Measurements from ENCODE around the gene DCANP1.
A peak's percentile ranks its signal among the peaks of the same experiment; 100 is the strongest.

The DCANP1 gene

GRCh38 chr5:135467051-135467625 is 20.0 kb upstream of the DCANP1 start:
- H3K36me3 ChIP-seq (replicated peaks; ENCODE audit: low read depth, low read length): no peaks in the 10 kb centered on the region
- no peak overlapping the region for H3K4me3 ChIP-seq (ENCODE audit: low read length)
- H4K20me1 ChIP-seq (ENCODE audit: insufficient read depth, low read length): no peaks in the 10 kb centered on the region
- H3K27ac ChIP-seq (ENCODE audit: low read length): no peak overlapping the region
- TF ChIP-seq EZH2phosphoT487 (IDR thresholded peaks at IDR 0.05; ENCODE audit: low read depth): no peak
- H3K9me3 ChIP-seq (ENCODE audit: insufficient read depth, low read length): no peaks in the 10 kb centered on the region
- 0 out of 2 replicates have a peak, but pooled peaks cover 3% of the 10 kb centered on the region for H3K4me1 ChIP-seq (ENCODE audit: low read length)
- H2AFZ ChIP-seq (ENCODE audit: low read depth, low read length): no peak overlapping the region
- H3K79me2 ChIP-seq (ENCODE audit: low read length): no peaks in the 10 kb centered on the region
- H3K4me2 ChIP-seq (ENCODE audit: low read length): no peak overlapping the region
- no peak overlapping the region for H3K9ac ChIP-seq (ENCODE audit: low read length)
- H3K27me3 ChIP-seq (ENCODE audit: low read depth, low read length): peaks cover 25% of the 10 kb centered on the region

- no peaks in the 10 kb centered on the region for H3K36me3 ChIP-seq (replicated peaks; ENCODE audit: low read depth, low read length)
- H3K27ac ChIP-seq (ENCODE audit: low read length): no peak overlapping the region
- H3K4me3 ChIP-seq (ENCODE audit: low read length): peak overlapping the region; percentile 41
- H4K20me1 ChIP-seq (ENCODE audit: insufficient read depth, low read length): no peaks in the 10 kb centered on the region
- H2AFZ ChIP-seq (ENCODE audit: low read depth, low read length): 0 out of 2 replicates have a peak overlapping the region, but pooled peaks have one; percentile 65
- peaks cover 20% of the 10 kb centered on the region; the same call in 1 of the 2 replicates for H3K27me3 ChIP-seq (ENCODE audit: low read depth, low read length)
- peak; percentile 69 for TF ChIP-seq CTCF (IDR thresholded peaks at IDR 0.05; ENCODE audit: low read depth, low read length)
- no peak for TF ChIP-seq EZH2phosphoT487 (IDR thresholded peaks at IDR 0.05; ENCODE audit: low read depth)
- H3K79me2 ChIP-seq (ENCODE audit: low read length): no peaks in the 10 kb centered on the region
- 0 out of 2 replicates have a peak, but pooled peaks cover 3% of the 10 kb centered on the region for H3K4me1 ChIP-seq (ENCODE audit: low read length)
- H3K9ac ChIP-seq (ENCODE audit: low read length): no peak overlapping the region
- peak overlapping the region; percentile 74 for H3K4me2 ChIP-seq (ENCODE audit: low read length)
- no peaks in the 10 kb centered on the region for H3K9me3 ChIP-seq (ENCODE audit: insufficient read depth, low read length)
These were observed 19.3 kb upstream of the DCANP1 start for GRCh38 chr5:135466178-135467050.

- Histone ChIP-seq H3K79me2 (ENCODE audit: low read length) (no peaks in the 10 kb centered on the region), H3K4me2 (ENCODE audit: low read length) (peak overlapping the region; percentile 74), H3K36me3 (replicated peaks; ENCODE audit: low read depth, low read length) (no peaks in the 10 kb centered on the region), H3K27ac (ENCODE audit: low read length) (no peak overlapping the region), H3K9ac (ENCODE audit: low read length) (no peak overlapping the region), H2AFZ (ENCODE audit: low read depth, low read length) (0 out of 2 replicates have a peak overlapping the region, but pooled peaks have one; percentile 46), H3K4me3 (ENCODE audit: low read length) (peak overlapping the region; percentile 41), H3K9me3 (ENCODE audit: insufficient read depth, low read length) (no peaks in the 10 kb centered on the region), H4K20me1 (ENCODE audit: insufficient read depth, low read length) (no peaks in the 10 kb centered on the region), H3K27me3 (ENCODE audit: low read depth, low read length) (peaks cover 19% of the 10 kb centered on the region; the same call in 1 of the 2 replicates), H3K4me1 (ENCODE audit: low read length) (0 out of 2 replicates have a peak, but pooled peaks cover 3% of the 10 kb centered on the region)
- TF ChIP-seq CTCF (IDR thresholded peaks at IDR 0.05; ENCODE audit: low read depth, low read length) (no peak), EZH2phosphoT487 (IDR thresholded peaks at IDR 0.05; ENCODE audit: low read depth) (no peak)
These were observed 18.4 kb upstream of the DCANP1 start for GRCh38 chr5:135465391-135466122.

- Histone ChIP-seq H3K9me3 (ENCODE audit: insufficient read depth, low read length) (no peaks in the 10 kb centered on the region), H3K27me3 (ENCODE audit: low read depth, low read length) (peaks cover 17% of the 10 kb centered on the region; the same call in 1 of the 2 replicates), H2AFZ (ENCODE audit: low read depth, low read length) (no peak overlapping the region; the same call in 1 of the 2 replicates), H3K27ac (ENCODE audit: low read length) (no peak overlapping the region), H3K4me3 (ENCODE audit: low read length) (no peak overlapping the region), H3K79me2 (ENCODE audit: low read length) (no peaks in the 10 kb centered on the region), H4K20me1 (ENCODE audit: insufficient read depth, low read length) (no peaks in the 10 kb centered on the region), H3K36me3 (replicated peaks; ENCODE audit: low read depth, low read length) (no peaks in the 10 kb centered on the region), H3K4me1 (ENCODE audit: low read length) (0 out of 2 replicates have a peak, but pooled peaks cover 4% of the 10 kb centered on the region), H3K9ac (ENCODE audit: low read length) (no peak overlapping the region), H3K4me2 (ENCODE audit: low read length) (peak overlapping the region; percentile 55)
- TF ChIP-seq CTCF (IDR thresholded peaks at IDR 0.05; ENCODE audit: low read depth, low read length) (peak; percentile 66), EZH2phosphoT487 (IDR thresholded peaks at IDR 0.05; ENCODE audit: low read depth) (no peak)
These were observed 15.2 kb upstream of the DCANP1 start for GRCh38 chr5:135462304-135462703.
